AG04450 (cell line): ENCODE results near the gene ZFHX3. TPM values are rescaled to one million over a fixed set of nuclear protein-coding genes. Genes with fewer than 3 reads are reported as not detected.

ENCODE experiments used
- CTCF ChIA-PET: fragments of 300-600, 350-600 bp; formaldehyde crosslinking; extraction: SDS; loops from one replicate; lab custom pipeline; 2022; ENCODE audit warnings: antibody characterized with exemption, inconsistent platforms; lab: Charles Lee
- POLR2A ChIA-PET: fragments of 350-600 bp; formaldehyde crosslinking; extraction: SDS; loops from one replicate; lab custom pipeline; 2021; ENCODE audit warnings: antibody characterized with exemption, inconsistent platforms; lab: Yijun Ruan, JAX
- DNase-seq: peaks from one replicate; pipeline ENCODE4 v3.0.0-alpha.2; 2011; ENCODE audit warnings: low read depth, low spot score
- H3K27ac ChIP-seq: one replicate; pipeline ENCODE4 v1.5.1; 2012; ENCODE audit warnings: low read depth, low read length, control low read depth
- H3K27me3 ChIP-seq: one replicate; pipeline ENCODE4 v1.6.0; 2012; ENCODE audit warnings: low read length; ENCODE audit not compliant: control insufficient read depth, insufficient read depth
- H3K4me3 ChIP-seq: 2 replicates; pipeline ENCODE4 v1.5.1; 2011; ENCODE audit warnings: mild to moderate bottlenecking, low read depth, low read length, control low read depth
- H3K9me3 ChIP-seq: 2 replicates; pipeline ENCODE4 v1.5.1; 2012; ENCODE audit warnings: low read length; ENCODE audit not compliant: control insufficient read depth, insufficient read depth
- CTCF ChIP-seq: IDR thresholded peaks from 2 replicates; pipeline ENCODE4 v1.5.1; 2011; ENCODE audit warnings: low read depth, low read length, control low read depth, inconsistent platforms
- polyA plus RNA-seq: library from polyadenylated mRNA; depleted of rRNA; stranded (reverse); fragments of >200 nt; gene quantifications from 2 replicates; pipeline ENCODE4 v1.2.3, GENCODE V29; 2011

The ZFHX3 gene
- polyA plus RNA-seq, 1 experiment: 3.3 TPM

DNA sequence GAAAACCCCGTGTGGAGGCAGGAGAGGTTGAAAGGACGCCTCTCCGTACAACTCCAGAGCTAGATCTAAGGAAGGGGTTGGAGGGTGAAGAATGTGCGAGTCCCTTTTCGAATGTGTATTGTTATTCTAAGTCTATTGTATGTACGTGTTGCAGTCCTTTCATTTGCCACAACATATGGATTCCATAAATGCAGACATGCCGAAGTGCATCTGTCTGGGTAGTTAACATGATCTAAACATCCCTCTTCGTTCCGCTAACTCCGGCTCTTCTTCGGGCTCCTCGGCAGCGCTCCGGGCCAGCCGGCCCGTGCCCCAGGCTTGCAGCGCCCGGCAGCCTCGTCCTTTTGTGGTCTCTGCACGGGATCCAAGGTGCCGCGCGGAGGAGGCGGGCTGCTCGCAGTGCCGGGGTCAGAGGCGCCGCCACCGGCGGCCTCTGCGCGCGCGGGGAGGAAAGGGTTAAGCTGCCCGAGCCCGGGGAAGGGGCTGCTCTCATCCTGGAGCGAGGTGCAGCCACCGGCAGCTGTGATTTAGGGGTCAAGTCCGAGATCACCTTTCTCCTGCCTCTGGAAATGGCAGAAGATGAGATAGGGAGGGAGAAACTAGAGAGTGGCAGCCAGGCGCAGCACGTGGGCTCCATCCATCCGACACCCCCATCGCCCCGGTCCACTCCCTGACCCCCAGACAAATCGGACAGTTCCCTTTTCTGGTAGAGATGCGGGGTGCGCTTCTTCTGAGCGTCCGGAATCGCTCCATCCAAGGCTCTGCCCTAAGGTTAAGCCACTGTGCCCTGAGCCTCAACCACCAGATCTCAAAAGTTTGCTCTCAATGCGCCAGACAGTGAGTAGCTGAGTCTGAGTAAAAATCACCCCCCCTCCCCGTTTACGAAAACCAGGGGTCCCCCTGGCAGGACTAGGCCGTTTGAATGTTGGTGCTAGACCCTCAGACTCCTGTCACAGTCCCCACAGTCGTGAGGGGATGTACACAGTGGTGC is 15.1 kb upstream of the ZFHX3 start:
- Histone ChIP-seq H3K27me3 (no peaks in the 10 kb centered on the region), H3K27ac (no peak overlapping the region), H3K4me3 (peak overlapping the region; percentile 1), H3K9me3 (peaks cover 3% of the 10 kb centered on the region; the same call in 1 of the 2 replicates)
- DNase-seq: no peak
- POLR2A ChIA-PET: interaction anchor here (0.6 to 0.7 kb wide), 5 partner anchors 9 to 1377 kb away, joined by 3 to 10 read pairs (median 4); no protein-coding TSS in a partner anchor
- CTCF ChIA-PET: interaction anchor here (0.7 to 4.3 kb wide), 4 partner anchors 230 to 714 kb away, joined by 6 to 38 read pairs (median 6); no protein-coding TSS in a partner anchor
- no peak for TF ChIP-seq CTCF

- POLR2A ChIA-PET: interaction anchor here (0.6 to 1.0 kb wide), 6 partner anchors 8 to 1122 kb away, joined by 3 to 4 read pairs (median 4); no protein-coding TSS in a partner anchor
- no peak for DNase-seq
- CTCF ChIA-PET: interaction anchor here (0.5 to 4.3 kb wide), 13 partner anchors 8 to 816 kb away, joined by 3 to 38 read pairs (median 4); no protein-coding TSS in a partner anchor
- no peak for TF ChIP-seq CTCF
- no peak overlapping the region for H3K4me3 ChIP-seq
- H3K27me3 ChIP-seq: no peaks in the 10 kb centered on the region
- no peak overlapping the region for H3K27ac ChIP-seq
- H3K9me3 ChIP-seq: peaks cover 3% of the 10 kb centered on the region; the same call in 1 of the 2 replicates
These were observed 14.2 kb upstream of the ZFHX3 start for GRCh38 chr16:73062001-73062616.

- Histone ChIP-seq H3K27me3 (no peaks in the 10 kb centered on the region), H3K27ac (no peak overlapping the region), H3K9me3 (peaks cover 3% of the 10 kb centered on the region; the same call in 1 of the 2 replicates), H3K4me3 (no peak overlapping the region)
- no peak for TF ChIP-seq CTCF
- POLR2A ChIA-PET: interaction anchor here (0.6 to 1.0 kb wide), 8 partner anchors 8 to 229 kb away, joined by 3 to 13 read pairs (median 4); no protein-coding TSS in a partner anchor
- CTCF ChIA-PET: interaction anchor here (0.6 to 4.3 kb wide), 15 partner anchors 9 to 817 kb away, joined by 3 to 38 read pairs (median 3); no protein-coding TSS in a partner anchor
- DNase-seq: no peak
These were observed 13.1 kb upstream of the ZFHX3 start for GRCh38 chr16:73060892-73061490.

DNA sequence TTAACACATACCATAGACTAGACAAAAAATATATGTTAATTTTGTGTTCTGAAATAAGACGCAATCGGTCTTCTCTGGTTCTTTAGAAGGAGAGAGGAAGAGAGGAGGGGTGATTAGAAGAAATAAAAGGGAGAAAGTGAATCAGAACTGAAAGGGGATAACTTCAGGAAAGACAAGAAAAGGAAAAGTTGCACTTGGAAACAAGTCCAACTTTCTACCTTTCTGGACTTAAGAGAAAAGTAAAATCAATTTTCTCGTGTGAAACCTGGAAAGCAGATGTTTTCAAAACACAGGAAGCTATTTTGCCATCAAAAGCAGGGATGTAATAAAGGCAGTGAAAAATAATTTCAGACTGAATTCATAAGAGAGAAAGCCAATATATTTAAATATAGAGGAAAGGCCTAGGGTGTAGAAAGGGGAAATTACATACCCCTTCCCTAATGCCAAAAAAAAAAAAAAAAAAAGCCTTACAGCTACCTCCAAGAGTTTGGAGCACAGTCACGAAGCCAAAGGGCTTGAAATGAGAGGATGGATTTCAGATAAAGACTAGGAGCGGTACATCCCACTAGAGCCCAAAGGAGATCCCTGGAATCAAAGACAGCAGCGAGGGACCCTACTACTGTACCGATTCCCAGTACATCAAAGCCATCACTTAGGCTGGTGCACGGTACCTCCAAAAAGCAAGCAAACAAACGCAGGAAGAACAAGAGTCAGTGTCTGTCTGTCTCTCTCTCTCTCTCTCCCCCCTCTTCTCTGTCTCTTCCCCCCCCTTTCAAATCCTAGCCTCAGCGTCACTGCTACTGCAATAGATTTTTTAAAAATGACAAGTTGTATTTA is 12.1 kb upstream of the ZFHX3 start:
- no peaks in the 10 kb centered on the region; the same call in 1 of the 2 replicates for H3K9me3 ChIP-seq
- no peak overlapping the region for H3K27ac ChIP-seq
- H3K27me3 ChIP-seq: no peaks in the 10 kb centered on the region
- ChIA-PET CTCF (interaction anchor here (0.7 to 4.3 kb wide), 5 partner anchors 136 to 818 kb away, joined by 4 to 38 read pairs (median 10); no protein-coding TSS in a partner anchor), POLR2A (interaction anchor here (0.6 to 0.7 kb wide), 4 partner anchors 9 to 320 kb away, joined by 3 to 8 read pairs (median 4); no protein-coding TSS in a partner anchor)
- H3K4me3 ChIP-seq: peak overlapping the region; percentile 72
- DNase-seq: no peak
- no peak for TF ChIP-seq CTCF
